Liver (tissue), 9 donors: Measurements from ENCODE around the gene UBASH3B. TPM values are rescaled to one million over a fixed set of nuclear protein-coding genes. Genes with fewer than 3 reads are reported as not detected.

Source experiments
- DNase-seq: peaks from one replicate; pipeline ENCODE4 v3.0.0-alpha.2; 2017; ENCODE audit warnings: low spot score
- H3K27ac ChIP-seq, 2 donors: one replicate each; pipeline ENCODE4 v1.7.0; 2013; ENCODE audit warnings: inconsistent platforms in 2 of 2, low read length in 2 of 2, control low read depth in 1 of 2, low read depth in 1 of 2, mild to moderate bottlenecking in 1 of 2
- H3K27me3 ChIP-seq, 4 donors: one replicate each; pipeline versions ENCODE4 v1.6.1 to v1.7.0; 2013; ENCODE audit warnings: low read length in 3 of 4, inconsistent platforms in 1 of 4, mild to moderate bottlenecking in 1 of 4, moderate library complexity in 1 of 4; ENCODE audit not compliant: control insufficient read depth in 4 of 4, insufficient read depth in 4 of 4
- H3K36me3 ChIP-seq, 4 donors: one replicate each; pipeline versions ENCODE4 v1.6.1 to v1.7.0; 2013; ENCODE audit warnings: low read length in 3 of 4, mild to moderate bottlenecking in 3 of 4, low read depth in 1 of 4, moderate library complexity in 1 of 4; ENCODE audit not compliant: control insufficient read depth in 4 of 4, insufficient read depth in 3 of 4
- H3K4me1 ChIP-seq, 4 donors: one replicate each; pipeline versions ENCODE4 v1.6.1 to v1.7.0; 2013; ENCODE audit warnings: low read length in 3 of 4, mild to moderate bottlenecking in 3 of 4, moderate library complexity in 1 of 4; ENCODE audit not compliant: control insufficient read depth in 4 of 4, insufficient read depth in 4 of 4
- H3K4me3 ChIP-seq, 3 donors: one replicate each; pipeline versions ENCODE4 v1.6.1 to v1.7.0; 2013; ENCODE audit warnings: low read length in 3 of 3, control low read depth in 1 of 3, low read depth in 1 of 3, mild to moderate bottlenecking in 1 of 3
- H3K9ac ChIP-seq, 2 donors: one replicate each; pipeline ENCODE4 v1.7.0; 2013; ENCODE audit warnings: low read length in 2 of 2, mild to moderate bottlenecking in 2 of 2, moderate library complexity in 2 of 2, control low read depth in 1 of 2, low read depth in 1 of 2
- H3K9me3 ChIP-seq, 4 donors: one replicate each; pipeline versions ENCODE4 v1.6.1 to v1.7.0; 2013; ENCODE audit warnings: low read length in 3 of 4; ENCODE audit not compliant: control insufficient read depth in 4 of 4
- ATF3 ChIP-seq: IDR thresholded peaks from 2 replicates; pipeline ENCODE4 v1.6.1; 2016; ENCODE audit warnings: antibody characterized with exemption
- EGR1 ChIP-seq, 2 donors: IDR thresholded peaks; 2 replicates each; pipeline ENCODE4 v1.6.1; 2016 to 2018; ENCODE audit warnings: antibody characterized with exemption in 2 of 2, low read depth in 2 of 2
- FOXA1 ChIP-seq: IDR thresholded peaks from 2 replicates; pipeline ENCODE4 v1.6.1; 2016; ENCODE audit warnings: antibody characterized with exemption
- FOXA2 ChIP-seq: IDR thresholded peaks from 2 replicates; pipeline ENCODE4 v1.6.1; 2016; ENCODE audit warnings: antibody characterized with exemption
- HNF4A ChIP-seq, 2 donors: conservative IDR thresholded peaks; 2 replicates each; pipeline ENCODE4 v1.6.1; 2016; ENCODE audit warnings: antibody characterized with exemption in 2 of 2, mild to moderate bottlenecking in 2 of 2
- HNF4G ChIP-seq: IDR thresholded peaks from 2 replicates; pipeline ENCODE4 v1.6.1; 2016; ENCODE audit warnings: antibody characterized with exemption
- JUND ChIP-seq, 2 donors: IDR thresholded peaks; 2 replicates each; pipeline ENCODE4 v1.6.1; 2016; ENCODE audit warnings: antibody characterized with exemption in 2 of 2
- MAX ChIP-seq: IDR thresholded peaks from 2 replicates; pipeline ENCODE4 v1.6.1; 2016; ENCODE audit warnings: antibody characterized with exemption
- NR2F2 ChIP-seq: IDR thresholded peaks from 2 replicates; pipeline ENCODE4 v1.6.1; 2016; ENCODE audit warnings: antibody characterized with exemption
- RAD21 ChIP-seq, 2 donors: IDR thresholded peaks; 2 replicates each; pipeline ENCODE4 v1.6.1; 2016; ENCODE audit warnings: antibody characterized with exemption in 2 of 2, mild to moderate bottlenecking in 2 of 2
- REST ChIP-seq: IDR thresholded peaks from 2 replicates; pipeline ENCODE4 v1.6.1; 2016; ENCODE audit warnings: antibody characterized with exemption, mild to moderate bottlenecking
- RXRA ChIP-seq, 2 donors: IDR thresholded peaks; 2 replicates each; pipeline ENCODE4 v1.6.1; 2017 to 2018; ENCODE audit warnings: antibody characterized with exemption in 2 of 2, mild to moderate bottlenecking in 1 of 2
- SP1 ChIP-seq: IDR thresholded peaks from 2 replicates; pipeline ENCODE4 v1.6.1; 2018; ENCODE audit warnings: antibody characterized with exemption, mild to moderate bottlenecking
- TAF1 ChIP-seq: conservative IDR thresholded peaks from 2 replicates; pipeline ENCODE4 v1.6.1; 2016; ENCODE audit warnings: antibody characterized with exemption, mild to moderate bottlenecking
- YY1 ChIP-seq: IDR thresholded peaks from 2 replicates; pipeline ENCODE4 v1.6.1; 2016; ENCODE audit warnings: antibody characterized with exemption, mild to moderate bottlenecking
- ZBTB33 ChIP-seq: IDR thresholded peaks from 2 replicates; pipeline ENCODE4 v1.6.1; 2016; ENCODE audit warnings: antibody characterized with exemption
- WGBS: extraction: QIAGEN DNeasy Blood & Tissue Kit; methylation state at CpG from one replicate; pipeline ENCODE4 v1.1.7; 2013; 5-methylcytosine and 5-hydroxymethylcytosine counted together
- polyA plus RNA-seq, 2 donors: library from polyadenylated mRNA; stranded (reverse) in 1 of 2; unstranded in 1 of 2; fragments of 200-250 nt in 1 of 2; fragments of >200 nt in 1 of 2; fragmentation: Nextera tagmentation in 1 of 2; extraction: Ambion mirVana in 1 of 2; gene quantifications; one replicate each; pipeline versions ENCODE4 v1.2.1 to v1.2.3, GENCODE V29; 2013 to 2015
- total RNA-seq, 2 donors: library from RNA; depleted of rRNA; stranded (reverse); fragments of >200 nt; gene quantifications; one replicate each; pipeline ENCODE4 v1.2.3, GENCODE V29; 2014
- donor health status: healthy.
- donor health status: healthy.
- donor health status: healthy.
- donor health status: healthy.
- donor health status: healthy.

UBASH3B gene
- total and polyA plus RNA-seq, 4 donors, result 0.48 to 5.5 (median 2.5) TPM

GRCh38 chr11:122809866-122810265, 154.3 kb downstream of the UBASH3B start:
- Histone ChIP-seq H3K36me3 (no peaks in the 10 kb centered on the region), H3K4me1 (no peaks in the 10 kb centered on the region), H3K9ac (no peak overlapping the region), H3K27ac (no peak overlapping the region), H3K4me3 (no peak overlapping the region), H3K9me3 (no peaks in the 10 kb centered on the region), H3K27me3 (peaks cover 0 to 6% (median 0%) of the 10 kb centered on the region in 4 donors)
- 91% methylated on average over 3 of the region's 3 CpGs for WGBS
- no peak for TF ChIP-seq YY1
- no peak for TF ChIP-seq EGR1 (IDR thresholded peaks at IDR 0.05; ENCODE audit: low read depth in 2 of 2)
- TF ChIP-seq JUND (IDR thresholded peaks at IDR 0.05), result no peak
- TF ChIP-seq HNF4A (conservative IDR thresholded peaks at IDR 0.05), result no peak
- no peak for TF ChIP-seq HNF4G
- TF ChIP-seq RXRA (IDR thresholded peaks at IDR 0.05), result no peak
- no peak for TF ChIP-seq SP1
- DNase-seq, result no peak

- Histone ChIP-seq H3K9ac (no peak overlapping the region), H3K9me3 (no peaks in the 10 kb centered on the region), H3K36me3 (no peaks in the 10 kb centered on the region), H3K4me1 (no peaks in the 10 kb centered on the region), H3K27ac (no peak overlapping the region), H3K27me3 (peaks cover 0 to 6% (median 0%) of the 10 kb centered on the region in 4 donors), H3K4me3 (no peak overlapping the region)
- no peak for TF ChIP-seq HNF4A (conservative IDR thresholded peaks at IDR 0.05)
- TF ChIP-seq FOXA1, result no peak
- no peak for TF ChIP-seq RXRA (IDR thresholded peaks at IDR 0.05)
- no peak for TF ChIP-seq ZBTB33
- TF ChIP-seq MAX, result no peak
- WGBS, result 87% methylated on average over 2 of the region's 2 CpGs
- no peak for DNase-seq
Observed at GRCh38 chr11:122811721-122812120, 156.2 kb downstream of the UBASH3B start.

DNA sequence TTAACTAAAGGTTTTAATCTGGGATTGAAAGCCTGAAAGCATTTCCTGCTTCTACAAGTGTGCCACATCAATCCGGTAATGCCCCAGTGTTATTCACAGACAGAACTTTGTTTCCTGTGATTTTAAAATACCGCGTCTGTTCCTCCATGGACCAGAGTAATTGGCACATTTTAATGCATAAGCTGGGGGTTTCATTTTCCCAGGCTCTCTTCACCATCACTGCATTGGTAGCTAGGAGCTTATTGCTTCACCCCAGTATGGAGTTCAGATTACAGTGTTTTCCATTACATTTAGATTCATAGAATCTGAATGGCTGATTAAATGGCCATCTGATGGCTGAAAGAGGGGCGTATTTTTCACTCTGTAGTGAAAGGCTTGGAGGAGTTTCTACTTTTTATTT, 157.1 kb downstream of the UBASH3B start:
- DNase-seq, result no peak
- Histone ChIP-seq H3K9ac (no peak overlapping the region), H3K4me1 (no peaks in the 10 kb centered on the region), H3K4me3 (no peak overlapping the region), H3K27me3 (peaks cover 0 to 6% (median 0%) of the 10 kb centered on the region in 4 donors), H3K27ac (no peak overlapping the region), H3K9me3 (no peaks in the 10 kb centered on the region), H3K36me3 (no peaks in the 10 kb centered on the region)
- TF ChIP-seq MAX, result no peak
- TF ChIP-seq FOXA2, result no peak
- TF ChIP-seq ATF3, result no peak
- no peak for TF ChIP-seq HNF4G
- no peak for TF ChIP-seq REST
- TF ChIP-seq TAF1, result no peak
- no peak for TF ChIP-seq ZBTB33
- TF ChIP-seq SP1, result no peak
- no peak for TF ChIP-seq FOXA1
- TF ChIP-seq NR2F2, result no peak
- no peak for TF ChIP-seq RAD21 (IDR thresholded peaks at IDR 0.05)
- 64% methylated on average over 4 of the region's 4 CpGs for WGBS
